GM23248 (cell line): ENCODE measurements around the gene ANXA5.

Experiments used
- EZH2 ChIP-seq: fragments of 200-600 bp; sonication (generic); IDR thresholded peaks from 2 replicates; pipeline ENCODE4 v1.6.1; 2018; ENCODE audit warnings: antibody characterized with exemption, mild to moderate bottlenecking; ENCODE audit not compliant: insufficient read depth, poor library complexity, severe bottlenecking
- EZH2phosphoT487 ChIP-seq: fragments of 200-600 bp; sonication (generic); IDR thresholded peaks from 2 replicates; pipeline ENCODE4 v1.6.1; 2018; ENCODE audit warnings: antibody characterized with exemption, moderate library complexity, mild to moderate bottlenecking, low read depth; ENCODE audit not compliant: insufficient read depth

- TF ChIP-seq EZH2: no peak
- 0 out of 2 replicates have a peak, but pooled peaks have one; percentile 44 for TF ChIP-seq EZH2phosphoT487
These were observed 28.2 kb downstream of the ANXA5 start for GRCh38 chr4:121668368-121669162.
